HepG2 (cell line): ENCODE data around the gene GRK6. TPM values are rescaled to one million over a fixed set of nuclear protein-coding genes. Genes with fewer than 3 reads are reported as not detected.
A peak's percentile ranks its signal among the peaks of the same experiment; 100 is the strongest.

ENCODE experiments used
- ARID2 ChIP-seq: sonication (generic); formaldehyde crosslinking; IDR thresholded peaks from 2 replicates; pipeline ENCODE4 v1.8.1; 2022; ENCODE audit warnings: mild to moderate bottlenecking, missing genetic modification reagents, borderline replicate concordance
- ARID3A ChIP-seq: IDR thresholded peaks from 2 replicates; pipeline ENCODE4 v1.6.1; 2012; ENCODE audit warnings: low read depth, low read length, improper control_type of control experiment
- ETV5 ChIP-seq: IDR thresholded peaks from 2 replicates; pipeline ENCODE4 v1.6.1; 2018; ENCODE audit warnings: missing biosample characterization, missing genetic modification reagents, inconsistent platforms, borderline replicate concordance
- EZH2 ChIP-seq: conservative IDR thresholded peaks from 2 replicates; pipeline ENCODE4 v1.6.1; 2012; ENCODE audit warnings: mild to moderate bottlenecking, low read depth, low read length, moderate library complexity
- LCORL ChIP-seq, 2 experiments: fragments of 450-650 bp in 1 of 2; sonication (generic) in 1 of 2; formaldehyde crosslinking in 1 of 2; IDR thresholded peaks; 2 replicates each; pipeline versions ENCODE4 v1.5.0 to v1.6.1; 2017 to 2020; ENCODE audit warnings: antibody characterized with exemption in 1 of 2, missing genetic modification reagents in 1 of 2
- MAFK ChIP-seq, 2 experiments: IDR thresholded peaks in 1 of 2; conservative IDR thresholded peaks in 1 of 2; 2 replicates each; pipeline ENCODE4 v1.6.1; 2011; ENCODE audit warnings: improper control_type of control experiment in 2 of 2, low read length in 2 of 2
- MBD4 ChIP-seq: IDR thresholded peaks from 2 replicates; pipeline ENCODE4 v1.6.1; 2012; ENCODE audit warnings: low read length, inconsistent platforms, borderline replicate concordance
- MED1 ChIP-seq: sonication (generic); formaldehyde crosslinking; IDR thresholded peaks from 2 replicates; pipeline ENCODE4 v1.4.0; 2020; ENCODE audit warnings: missing genetic modification reagents
- MYNN ChIP-seq: sonication (generic); formaldehyde crosslinking; IDR thresholded peaks from 2 replicates; pipeline ENCODE4 v1.4.0; 2020; ENCODE audit warnings: mild to moderate bottlenecking, low read depth, missing genetic modification reagents
- NFATC3 ChIP-seq: sonication (generic); formaldehyde crosslinking; IDR thresholded peaks from 2 replicates; pipeline ENCODE4 v1.5.1; 2020; ENCODE audit warnings: mild to moderate bottlenecking, missing genetic modification reagents
- NONO ChIP-seq, 2 experiments: fragments of 450-650 bp in 1 of 2; sonication (generic) in 1 of 2; formaldehyde crosslinking in 1 of 2; IDR thresholded peaks in 1 of 2; conservative IDR thresholded peaks in 1 of 2; 2 replicates each; pipeline versions ENCODE4 v1.6.1 to v1.8.0; 2017 to 2022; ENCODE audit warnings: mild to moderate bottlenecking in 1 of 2, missing genetic modification reagents in 1 of 2, moderate library complexity in 1 of 2
- NR0B2 ChIP-seq: sonication (generic); formaldehyde crosslinking; IDR thresholded peaks from 2 replicates; pipeline ENCODE4 v1.4.0; 2020; ENCODE audit warnings: mild to moderate bottlenecking, missing genetic modification reagents
- NR2F2 ChIP-seq: IDR thresholded peaks from 2 replicates; pipeline ENCODE4 v1.6.1; 2012; ENCODE audit warnings: low read depth, inconsistent platforms, borderline replicate concordance
- PHB2 ChIP-seq: fragments of 450-650 bp; IDR thresholded peaks from 2 replicates; pipeline ENCODE4 v1.6.1; 2018; ENCODE audit not compliant: partially characterized antibody
- PHF21A ChIP-seq: sonication (generic); formaldehyde crosslinking; IDR thresholded peaks from 2 replicates; pipeline ENCODE4 v1.5.0; 2020; ENCODE audit warnings: mild to moderate bottlenecking, missing genetic modification reagents
- PLRG1 ChIP-seq: fragments of 450-650 bp; conservative IDR thresholded peaks from 2 replicates; pipeline ENCODE4 v1.6.1; 2016
- POGZ ChIP-seq: sonication (generic); formaldehyde crosslinking; IDR thresholded peaks from 2 replicates; pipeline ENCODE4 v1.4.0; 2020; ENCODE audit warnings: mild to moderate bottlenecking, missing genetic modification reagents
- POLR2A ChIP-seq, 2 experiments: IDR thresholded peaks; 2 replicates each; pipeline ENCODE4 v1.6.1; 2011; ENCODE audit warnings: low read depth in 2 of 2, low read length in 2 of 2, mild to moderate bottlenecking in 1 of 2, moderate library complexity in 1 of 2; ENCODE audit not compliant: insufficient read depth in 1 of 2
- PRDM4 ChIP-seq: sonication (generic); formaldehyde crosslinking; IDR thresholded peaks from 2 replicates; pipeline ENCODE4 v1.9.0; 2021; ENCODE audit warnings: missing genetic modification reagents, borderline replicate concordance
- PRPF4 ChIP-seq: fragments of 200-400 bp; formaldehyde crosslinking; IDR thresholded peaks from 2 replicates; pipeline ENCODE4 v1.6.1; 2016; ENCODE audit warnings: low read length, low read depth; ENCODE audit not compliant: poor library complexity, severe bottlenecking
- SP1 ChIP-seq, 2 experiments: fragments of 450-650 bp in 1 of 2; sonication (generic) in 1 of 2; formaldehyde crosslinking in 1 of 2; IDR thresholded peaks; 2 replicates each; pipeline versions ENCODE4 v1.4.0 to v1.6.1; 2016 to 2020; ENCODE audit warnings: missing genetic modification reagents in 1 of 2
- SP140L ChIP-seq: sonication (generic); formaldehyde crosslinking; IDR thresholded peaks from 2 replicates; pipeline ENCODE4 v1.4.0; 2020; ENCODE audit warnings: missing genetic modification reagents, borderline replicate concordance
- ZNF562 ChIP-seq: sonication (generic); formaldehyde crosslinking; IDR thresholded peaks from 2 replicates; pipeline ENCODE4 v1.8.0; 2022; ENCODE audit warnings: missing genetic modification reagents, borderline replicate concordance
- ZNF607 ChIP-seq: sonication (generic); formaldehyde crosslinking; IDR thresholded peaks from 2 replicates; pipeline ENCODE4 v1.5.1; 2020; ENCODE audit warnings: missing genetic modification reagents, mild to moderate bottlenecking, borderline replicate concordance
- ZNF749 ChIP-seq: sonication (generic); formaldehyde crosslinking; IDR thresholded peaks from 2 replicates; pipeline ENCODE4 v1.8.0; 2022; ENCODE audit warnings: mild to moderate bottlenecking, missing genetic modification reagents, moderate library complexity, borderline replicate concordance
- ZSCAN9 ChIP-seq: IDR thresholded peaks from 2 replicates; pipeline ENCODE4 v1.6.1; 2016; ENCODE audit warnings: borderline replicate concordance
- polyA plus RNA-seq, 8 experiments: library from polyadenylated mRNA; depleted of rRNA in 3 of 8; stranded (reverse) in 7 of 8; unstranded in 1 of 8; fragments of >200 nt; fragmentation: Illumina TruSeq in 4 of 8; extraction: Trizol in 4 of 8; gene quantifications; 2 replicates each; pipeline versions ENCODE4 v1.2.1 to v1.2.3, GENCODE V29; 2011 to 2016; ENCODE audit warnings: low read depth in 4 of 8, missing spikeins in 1 of 8, mixed read lengths in 1 of 8; ENCODE audit not compliant: insufficient read depth in 1 of 8
- total RNA-seq, 5 experiments: library from RNA; depleted of rRNA; stranded (reverse); fragments of >200 nt; fragmentation: Illumina TruSeq; extraction: Trizol; gene quantifications; 2 replicates each; pipeline ENCODE4 v1.2.3, GENCODE V29; 2016; ENCODE audit warnings: low read depth in 1 of 5

The GRK6 gene
- total and polyA plus RNA-seq, 2 of the 13 experiments (the other 11 are each of a cell fraction or from before 2014, with no cell fraction given): 13.2 to 19.9 TPM

- no peak for TF ChIP-seq SP1 (IDR thresholded peaks at IDR 0.05)
- peak; percentile 59; the same call in 1 of the 2 replicates for TF ChIP-seq SP1 (CRISPR knock-in tag; IDR thresholded peaks at IDR 0.05)
- TF ChIP-seq NR2F2: no peak
- no peak for TF ChIP-seq MAFK (conservative IDR thresholded peaks at IDR 0.05 in 1 of 2, IDR thresholded peaks at IDR 0.05 in 1 of 2; ENCODE audit: low read length in 2 of 2)
- peak; percentile 69 for TF ChIP-seq ZNF607
- TF ChIP-seq LCORL (IDR thresholded peaks at IDR 0.05): no peak
- TF ChIP-seq LCORL (CRISPR knock-in tag; IDR thresholded peaks at IDR 0.05): no peak
- TF ChIP-seq PRPF4: no peak
- TF ChIP-seq PLRG1: no peak
- TF ChIP-seq NFATC3: no peak
- peak; percentile 78; the same call in 1 of the 2 replicates for TF ChIP-seq PHF21A
- no peak for TF ChIP-seq MBD4
- TF ChIP-seq ZNF749: no peak
- TF ChIP-seq SP140L: 0 out of 2 replicates have a peak, but pooled peaks have one; percentile 39
- TF ChIP-seq ARID3A: no peak
- TF ChIP-seq POLR2A (IDR thresholded peaks at IDR 0.05; ENCODE audit: insufficient read depth in 1 of 2, low read depth in 2 of 2, low read length in 2 of 2): peak in 1 of 2 experiments; percentile 70; a peak in 1 of 4 replicates
- TF ChIP-seq EZH2: no peak
- no peak for TF ChIP-seq ZSCAN9 (CRISPR knock-in tag)
- TF ChIP-seq PRDM4: no peak
- peak; percentile 92 for TF ChIP-seq ETV5 (CRISPR knock-in tag)
- peak; percentile 60 for TF ChIP-seq MED1
- no peak for TF ChIP-seq ARID2 (CRISPR knock-in tag)
- no peak for TF ChIP-seq PHB2
- TF ChIP-seq ZNF562: no peak
- peak; percentile 84; the same call in 1 of the 2 replicates for TF ChIP-seq MYNN (CRISPR knock-in tag)
- TF ChIP-seq NONO (IDR thresholded peaks at IDR 0.05): no peak
- 0 out of 2 replicates have a peak, but pooled peaks have one; percentile 42 for TF ChIP-seq NONO (CRISPR knock-in tag; conservative IDR thresholded peaks at IDR 0.05)
- TF ChIP-seq POGZ (CRISPR knock-in tag): no peak; the same call in 1 of the 2 replicates
- TF ChIP-seq NR0B2 (CRISPR knock-in tag): no peak
Measured at GRCh38 chr5:177425801-177426565, 493 bp upstream of the GRK6 start (continued).
